LNCaP clone FGC (cell line): ENCODE measurements around the gene FSTL4.
A peak's percentile ranks its signal among the peaks of the same experiment; 100 is the strongest.

Experiments used
- DNase-seq: peaks from one replicate; pipeline ENCODE4 v3.0.0-alpha.2; 2011; ENCODE audit warnings: low read depth
- H3K4me3 ChIP-seq: 2 replicates; pipeline ENCODE4 v1.5.1; 2011; ENCODE audit warnings: mild to moderate bottlenecking, low read depth, low read length, control low read depth
- TF ChIP-seq, protein P1 (sequence below): IDR thresholded peaks from 2 replicates; pipeline ENCODE4 v1.5.1; 2012; ENCODE audit warnings: mild to moderate bottlenecking; ENCODE audit not compliant: control insufficient read depth, insufficient read depth; ENCODE audit errors: extremely low read depth

FSTL4 gene

DNA sequence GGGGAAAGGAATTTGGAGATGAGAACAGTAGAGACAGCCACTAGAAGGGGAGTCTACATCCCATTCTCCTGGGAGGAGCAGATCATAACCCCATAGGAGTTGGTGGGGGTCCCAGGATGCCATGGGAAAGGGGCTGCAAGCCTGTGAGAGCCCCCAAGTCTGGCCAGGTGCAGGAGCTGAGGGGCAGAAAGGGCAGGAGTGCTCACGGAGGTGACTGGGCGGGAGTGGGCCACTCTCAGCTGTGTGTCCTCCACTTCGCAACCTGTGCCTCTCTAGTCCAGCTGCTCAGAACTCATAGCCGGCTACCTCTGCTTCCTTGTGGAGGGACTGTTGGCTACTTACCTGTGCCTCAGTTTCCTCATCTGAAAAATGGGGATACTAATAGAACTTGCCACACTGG is 263.9 kb downstream of the FSTL4 start:
- TF ChIP-seq, protein P1, sequence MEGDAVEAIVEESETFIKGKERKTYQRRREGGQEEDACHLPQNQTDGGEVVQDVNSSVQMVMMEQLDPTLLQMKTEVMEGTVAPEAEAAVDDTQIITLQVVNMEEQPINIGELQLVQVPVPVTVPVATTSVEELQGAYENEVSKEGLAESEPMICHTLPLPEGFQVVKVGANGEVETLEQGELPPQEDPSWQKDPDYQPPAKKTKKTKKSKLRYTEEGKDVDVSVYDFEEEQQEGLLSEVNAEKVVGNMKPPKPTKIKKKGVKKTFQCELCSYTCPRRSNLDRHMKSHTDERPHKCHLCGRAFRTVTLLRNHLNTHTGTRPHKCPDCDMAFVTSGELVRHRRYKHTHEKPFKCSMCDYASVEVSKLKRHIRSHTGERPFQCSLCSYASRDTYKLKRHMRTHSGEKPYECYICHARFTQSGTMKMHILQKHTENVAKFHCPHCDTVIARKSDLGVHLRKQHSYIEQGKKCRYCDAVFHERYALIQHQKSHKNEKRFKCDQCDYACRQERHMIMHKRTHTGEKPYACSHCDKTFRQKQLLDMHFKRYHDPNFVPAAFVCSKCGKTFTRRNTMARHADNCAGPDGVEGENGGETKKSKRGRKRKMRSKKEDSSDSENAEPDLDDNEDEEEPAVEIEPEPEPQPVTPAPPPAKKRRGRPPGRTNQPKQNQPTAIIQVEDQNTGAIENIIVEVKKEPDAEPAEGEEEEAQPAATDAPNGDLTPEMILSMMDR, result no peak
- DNase-seq, result no peak
- no peak overlapping the region for H3K4me3 ChIP-seq

- DNase-seq, result no peak
- TF ChIP-seq, protein P1, result peak; percentile 43
- no peak overlapping the region for H3K4me3 ChIP-seq
Observed at GRCh38 chr5:133347039-133347438, 265.3 kb downstream of the FSTL4 start.

- DNase-seq, result no peak
- TF ChIP-seq, protein P1, result no peak
- H3K4me3 ChIP-seq, result no peak overlapping the region
Observed at GRCh38 chr5:133344266-133344665, 268.1 kb downstream of the FSTL4 start.

- H3K4me3 ChIP-seq, result no peak overlapping the region
- TF ChIP-seq, protein P1, result no peak
- peak; percentile 23 for DNase-seq
Observed at GRCh38 chr5:133343196-133343595, 269.1 kb downstream of the FSTL4 start.

DNA sequence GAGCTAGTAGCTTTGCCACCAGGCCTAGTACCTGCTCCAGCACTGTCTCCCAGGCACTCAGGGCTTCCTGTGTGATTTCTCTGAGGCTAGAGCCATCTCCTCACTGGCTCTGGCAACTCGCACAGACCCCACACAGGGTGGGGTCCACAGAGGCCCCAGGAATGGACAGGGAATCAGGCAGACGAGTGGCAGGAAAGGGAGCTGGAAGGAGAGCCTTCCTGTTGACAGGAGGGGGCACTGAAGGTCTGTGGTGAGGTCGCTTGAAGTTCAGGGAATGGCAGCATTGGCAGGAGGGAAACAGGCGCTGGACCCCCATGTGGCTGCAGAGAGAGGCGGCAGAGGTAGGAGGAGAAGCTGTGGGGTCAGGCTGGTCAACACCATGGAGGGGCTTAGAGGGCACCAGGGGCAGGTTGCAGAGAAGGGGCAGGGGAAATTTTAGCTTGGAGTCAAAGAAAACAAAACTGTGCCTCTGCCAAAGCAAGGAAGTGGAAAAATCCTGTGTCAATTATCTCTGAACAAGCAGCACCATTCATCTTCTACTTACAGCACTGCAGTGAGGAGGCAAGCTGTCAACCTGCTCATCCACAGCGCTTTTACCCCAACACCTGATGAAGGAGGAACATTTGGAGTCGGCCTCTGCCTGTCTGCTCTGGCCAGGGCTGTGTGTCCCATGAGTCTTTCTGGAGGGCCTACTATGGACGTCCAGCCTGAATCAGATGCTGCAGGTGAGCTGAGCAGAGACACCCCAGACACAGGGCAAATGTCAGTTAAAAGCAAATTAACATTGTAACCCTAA is 270.2 kb downstream of the FSTL4 start:
- H3K4me3 ChIP-seq, result no peak overlapping the region
- no peak for DNase-seq

DNA sequence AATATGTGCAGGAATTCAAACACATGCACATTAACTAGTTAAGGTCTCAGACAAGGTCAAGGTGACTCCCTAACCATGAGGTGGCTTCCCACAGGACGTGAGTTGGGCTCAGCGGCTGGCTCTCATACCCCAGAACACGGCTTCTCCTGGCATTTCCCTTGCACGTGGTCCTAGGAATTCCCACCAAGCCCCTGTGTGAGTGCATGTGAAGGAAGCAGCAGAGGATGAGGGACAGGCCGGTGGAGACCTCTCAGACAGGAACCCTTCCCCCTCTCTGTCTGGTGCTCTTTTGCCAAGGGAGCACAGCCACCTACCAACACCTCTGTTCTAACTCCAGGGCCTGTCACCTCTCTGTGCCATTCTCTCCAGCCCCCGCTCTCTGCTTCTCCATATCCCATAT is 271.0 kb downstream of the FSTL4 start:
- H3K4me3 ChIP-seq, result no peak overlapping the region
- TF ChIP-seq, protein P1, result no peak
- no peak for DNase-seq

More for the DNA sequence above, 270.2 kb downstream of the FSTL4 start:
- TF ChIP-seq, protein P1, result no peak

DNA sequence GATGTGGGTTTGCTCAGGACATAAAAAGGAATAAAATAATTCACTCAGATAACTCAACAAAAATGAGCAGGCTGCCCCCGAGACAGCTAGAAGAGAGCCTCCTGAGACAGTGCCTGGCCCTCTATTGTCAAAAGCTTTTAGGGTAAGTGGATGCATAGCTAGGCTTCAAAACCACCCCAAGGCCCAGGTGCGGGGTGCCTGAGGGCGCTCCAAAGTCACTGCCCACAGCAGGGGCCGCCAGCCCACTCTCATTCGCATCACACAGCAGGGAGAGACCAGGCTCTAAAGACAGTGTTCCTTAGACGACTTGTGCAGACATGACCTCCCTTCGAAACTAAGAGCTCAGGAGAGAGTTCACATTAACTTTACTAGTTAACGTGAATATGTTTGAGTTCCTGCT is 271.5 kb downstream of the FSTL4 start:
- TF ChIP-seq, protein P1, result no peak
- DNase-seq, result no peak

More for the DNA sequence above, 271.5 kb downstream of the FSTL4 start:
- H3K4me3 ChIP-seq, result no peak overlapping the region
